ENCODE results near the gene C5orf47. TPM values are rescaled to one million over a fixed set of nuclear protein-coding genes. Genes with fewer than 3 reads are reported as not detected.

C5orf47 gene
- polyA plus RNA-seq, 1 of the 3 experiments (the other 2 are of a cell fraction) = not detected

DNA sequence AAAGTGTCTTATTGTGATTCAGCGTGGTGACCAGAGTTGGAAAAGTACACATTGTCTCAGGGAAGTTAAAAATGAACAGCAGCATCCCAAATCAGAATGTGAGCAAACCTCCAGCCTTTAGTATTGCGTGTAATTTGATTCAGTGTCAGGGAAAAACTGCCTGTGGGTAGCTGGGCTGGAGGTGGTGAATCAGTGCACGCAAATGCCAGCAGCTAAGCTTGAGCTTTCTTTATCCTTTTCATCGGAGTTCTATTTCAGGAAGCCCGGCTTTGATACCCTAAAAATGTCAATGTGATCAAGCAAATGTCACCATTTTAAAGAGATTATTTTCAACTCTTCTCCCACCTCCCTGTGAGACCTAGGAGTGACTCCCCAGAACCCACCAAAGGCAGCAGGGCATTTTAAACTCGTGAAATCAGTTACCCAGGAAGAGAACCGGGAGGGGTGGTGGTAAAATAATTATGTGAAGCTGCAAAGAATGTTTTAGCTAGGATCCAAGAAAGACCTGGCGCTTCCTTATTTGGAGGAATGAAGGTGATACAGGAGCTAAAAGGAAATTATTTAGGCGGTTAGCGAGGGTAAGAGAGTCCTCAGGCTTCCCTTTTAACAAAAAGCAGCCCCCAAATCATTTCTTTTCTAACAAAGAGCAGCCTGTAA lies 25.7 kb upstream of the C5orf47 start:
- no peaks in the 10 kb centered on the region for H4K20me1 ChIP-seq (ENCODE audit: insufficient read depth)
- peak overlapping the region; percentile 62 to 76 for H3K27ac ChIP-seq (ENCODE audit: low read depth in 2 of 2, low read length in 1 of 2)
- TF ChIP-seq POLR2AphosphoS5 (IDR thresholded peaks at IDR 0.05; ENCODE audit: low read depth, low read length) (0 out of 2 replicates have a peak, but pooled peaks have one; percentile 21), SMC3 (IDR thresholded peaks at IDR 0.05; ENCODE audit: low read depth, low read length) (no peak), EZH2phosphoT487 (IDR thresholded peaks at IDR 0.05; ENCODE audit: borderline replicate concordance, low read depth) (no peak), ELF1 (IDR thresholded peaks at IDR 0.05) (0 out of 2 replicates have a peak, but pooled peaks have one; percentile 14), RXRA (IDR thresholded peaks at IDR 0.05; ENCODE audit: borderline replicate concordance, low read depth) (no peak)
- TF ChIP-seq, protein P1, sequence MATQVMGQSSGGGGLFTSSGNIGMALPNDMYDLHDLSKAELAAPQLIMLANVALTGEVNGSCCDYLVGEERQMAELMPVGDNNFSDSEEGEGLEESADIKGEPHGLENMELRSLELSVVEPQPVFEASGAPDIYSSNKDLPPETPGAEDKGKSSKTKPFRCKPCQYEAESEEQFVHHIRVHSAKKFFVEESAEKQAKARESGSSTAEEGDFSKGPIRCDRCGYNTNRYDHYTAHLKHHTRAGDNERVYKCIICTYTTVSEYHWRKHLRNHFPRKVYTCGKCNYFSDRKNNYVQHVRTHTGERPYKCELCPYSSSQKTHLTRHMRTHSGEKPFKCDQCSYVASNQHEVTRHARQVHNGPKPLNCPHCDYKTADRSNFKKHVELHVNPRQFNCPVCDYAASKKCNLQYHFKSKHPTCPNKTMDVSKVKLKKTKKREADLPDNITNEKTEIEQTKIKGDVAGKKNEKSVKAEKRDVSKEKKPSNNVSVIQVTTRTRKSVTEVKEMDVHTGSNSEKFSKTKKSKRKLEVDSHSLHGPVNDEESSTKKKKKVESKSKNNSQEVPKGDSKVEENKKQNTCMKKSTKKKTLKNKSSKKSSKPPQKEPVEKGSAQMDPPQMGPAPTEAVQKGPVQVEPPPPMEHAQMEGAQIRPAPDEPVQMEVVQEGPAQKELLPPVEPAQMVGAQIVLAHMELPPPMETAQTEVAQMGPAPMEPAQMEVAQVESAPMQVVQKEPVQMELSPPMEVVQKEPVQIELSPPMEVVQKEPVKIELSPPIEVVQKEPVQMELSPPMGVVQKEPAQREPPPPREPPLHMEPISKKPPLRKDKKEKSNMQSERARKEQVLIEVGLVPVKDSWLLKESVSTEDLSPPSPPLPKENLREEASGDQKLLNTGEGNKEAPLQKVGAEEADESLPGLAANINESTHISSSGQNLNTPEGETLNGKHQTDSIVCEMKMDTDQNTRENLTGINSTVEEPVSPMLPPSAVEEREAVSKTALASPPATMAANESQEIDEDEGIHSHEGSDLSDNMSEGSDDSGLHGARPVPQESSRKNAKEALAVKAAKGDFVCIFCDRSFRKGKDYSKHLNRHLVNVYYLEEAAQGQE (IDR thresholded peaks at IDR 0.05; ENCODE audit: low read depth, low read length) = no peak
- no peak for DNase-seq
- H3F3A ChIP-seq (replicated peaks; ENCODE audit: insufficient read depth) = peaks cover 12% of the 10 kb centered on the region
- H3K9me2 ChIP-seq = no peaks in the 10 kb centered on the region
- ChIA-PET CTCF (interaction anchor here (1.1 to 4.0 kb wide), 10 partner anchors 8 to 347 kb away, joined by 3 to 26 read pairs (median 4); partner anchors contain the start of gene BOD1), POLR2A (interaction anchor here (0.7 to 1.8 kb wide), 22 partner anchors 10 to 367 kb away, joined by 3 to 7 read pairs (median 3); partner anchors contain the start of gene CPEB4)
- peaks cover 4 to 5% of the 10 kb centered on the region in 2 experiments; a peak in 2 of 4 replicates for H3K4me1 ChIP-seq (ENCODE audit: control insufficient read depth in 1 of 2, insufficient read depth in 2 of 2, low read depth in 1 of 2, low read length in 1 of 2)
- WGBS (ENCODE audit: low lambda C conversion rate) = 47% methylated on average over 10 of the region's 10 CpGs
- H3K4me3 ChIP-seq (ENCODE audit: low read depth in 2 of 2, low read length in 1 of 2) = peak overlapping the region; percentile 49 to 51
- no peaks in the 10 kb centered on the region for H3K9me3 ChIP-seq
- H2AFZ ChIP-seq (ENCODE audit: low read depth) = peak overlapping the region; percentile 83; the same call in 1 of the 2 replicates
- H3K79me2 ChIP-seq (ENCODE audit: insufficient read depth) = no peaks in the 10 kb centered on the region
- peak overlapping the region; percentile 61 for H3K9ac ChIP-seq
- no peaks in the 10 kb centered on the region for H3K27me3 ChIP-seq (ENCODE audit: insufficient read depth)
- H3K36me3 ChIP-seq (replicated peaks in 1 of 2; ENCODE audit: control insufficient read depth in 1 of 2, insufficient read depth in 2 of 2, low read length in 1 of 2) = peaks cover 11 to 18% of the 10 kb centered on the region in 2 experiments
- H3K4me2 ChIP-seq = peak overlapping the region; percentile 74

GRCh38 chr5:173963867-173964441 lies 25.0 kb upstream of the C5orf47 start:
- Histone ChIP-seq H3K4me3 (ENCODE audit: low read depth in 2 of 2, low read length in 1 of 2) (peak overlapping the region; percentile 49 to 51), H3K27me3 (ENCODE audit: insufficient read depth) (no peaks in the 10 kb centered on the region), H4K20me1 (ENCODE audit: insufficient read depth) (no peaks in the 10 kb centered on the region), H3K9me3 (no peaks in the 10 kb centered on the region), H3F3A (replicated peaks; ENCODE audit: insufficient read depth) (peaks cover 12% of the 10 kb centered on the region), H2AFZ (ENCODE audit: low read depth) (peak overlapping the region; percentile 83; the same call in 1 of the 2 replicates), H3K79me2 (ENCODE audit: insufficient read depth) (no peaks in the 10 kb centered on the region), H3K36me3 (replicated peaks in 1 of 2; ENCODE audit: control insufficient read depth in 1 of 2, insufficient read depth in 2 of 2, low read length in 1 of 2) (peaks cover 11 to 13% of the 10 kb centered on the region in 2 experiments), H3K9ac (peak overlapping the region; percentile 61), H3K9me2 (no peaks in the 10 kb centered on the region), H3K4me2 (peak overlapping the region; percentile 74), H3K27ac (ENCODE audit: low read depth in 2 of 2, low read length in 1 of 2) (peak overlapping the region; percentile 62 to 76), H3K4me1 (ENCODE audit: control insufficient read depth in 1 of 2, insufficient read depth in 2 of 2, low read depth in 1 of 2, low read length in 1 of 2) (peaks cover 4 to 5% of the 10 kb centered on the region in 2 experiments; a peak in 2 of 4 replicates)
- ChIA-PET POLR2A (interaction anchor here (0.7 to 1.8 kb wide), 21 partner anchors 9 to 368 kb away, joined by 3 to 7 read pairs (median 3); partner anchors contain the start of gene CPEB4), CTCF (interaction anchor here (1.1 to 4.0 kb wide), 7 partner anchors 9 to 346 kb away, joined by 3 to 26 read pairs (median 4); no protein-coding TSS in a partner anchor)
- 53% methylated on average over 17 of the region's 19 CpGs for WGBS (ENCODE audit: low lambda C conversion rate)
- TF ChIP-seq POLR2AphosphoS5 (IDR thresholded peaks at IDR 0.05; ENCODE audit: low read depth, low read length) (peak; percentile 72), TAF1 (IDR thresholded peaks at IDR 0.05; ENCODE audit: borderline replicate concordance, low read depth, low read length) (peak; percentile 44; the same call in 1 of the 2 replicates), ELF1 (IDR thresholded peaks at IDR 0.05) (peak; percentile 33; the same call in 1 of the 2 replicates)
- TF ChIP-seq, protein P2, sequence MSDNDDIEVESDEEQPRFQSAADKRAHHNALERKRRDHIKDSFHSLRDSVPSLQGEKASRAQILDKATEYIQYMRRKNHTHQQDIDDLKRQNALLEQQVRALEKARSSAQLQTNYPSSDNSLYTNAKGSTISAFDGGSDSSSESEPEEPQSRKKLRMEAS (IDR thresholded peaks at IDR 0.05; ENCODE audit: low read depth) = no peak
- peak; percentile 83 for DNase-seq
